Inferior parietal cortex (tissue), 1 donor: ENCODE results near the gene BLOC1S3.
"Not testable (repeated sequence)": the region's sequence is repeated elsewhere in the genome, so short reads cannot be mapped to it uniquely, and the experiment has no call there.

Experiments
- DNase-seq: peaks from one replicate; pipeline ENCODE4 v3.0.0-alpha.2; 2016; ENCODE audit errors: extremely low spot score

Gene BLOC1S3

DNA sequence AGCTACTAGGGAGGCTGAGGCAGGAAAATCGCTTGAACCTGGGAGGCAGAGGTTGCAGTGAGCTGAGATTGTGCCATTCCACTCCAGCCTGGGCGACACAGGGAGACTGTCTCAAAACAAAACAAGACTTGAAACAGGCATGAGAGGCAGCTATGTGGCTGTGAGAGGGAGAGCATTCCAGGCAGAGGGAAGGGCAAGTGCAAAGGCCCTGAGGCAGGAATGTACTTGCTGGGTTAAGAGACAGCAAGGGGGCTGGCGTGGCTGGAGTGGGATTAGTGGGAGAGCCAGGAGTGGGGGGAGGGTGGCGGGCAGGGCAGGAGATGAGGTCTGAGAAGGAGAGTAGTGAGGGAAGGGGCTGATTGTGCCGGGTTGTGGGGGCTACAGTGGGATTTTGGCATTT, 45.3 kb downstream of the BLOC1S3 start:
- DNase-seq: no peak

DNA sequence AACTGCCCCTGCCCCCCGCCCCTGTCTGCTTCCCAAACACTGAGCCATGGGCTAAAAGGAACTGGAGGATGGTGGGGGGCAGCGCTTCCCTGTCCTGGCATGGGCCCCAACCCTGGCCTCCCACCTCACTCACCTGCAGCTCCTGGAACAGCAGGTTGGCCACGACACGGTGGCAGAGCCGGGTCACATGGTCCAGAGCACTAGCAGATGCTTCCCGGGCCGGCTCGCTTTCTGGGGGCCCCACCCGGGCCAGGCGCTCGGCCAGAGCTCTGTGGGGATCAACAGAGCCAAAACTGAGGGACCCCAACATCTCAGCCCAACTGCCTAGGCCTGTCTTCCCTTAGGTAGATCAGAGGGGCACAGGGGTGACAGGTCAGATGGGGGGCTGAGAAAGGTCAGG, 46.1 kb downstream of the BLOC1S3 start:
- DNase-seq: no peak

DNA sequence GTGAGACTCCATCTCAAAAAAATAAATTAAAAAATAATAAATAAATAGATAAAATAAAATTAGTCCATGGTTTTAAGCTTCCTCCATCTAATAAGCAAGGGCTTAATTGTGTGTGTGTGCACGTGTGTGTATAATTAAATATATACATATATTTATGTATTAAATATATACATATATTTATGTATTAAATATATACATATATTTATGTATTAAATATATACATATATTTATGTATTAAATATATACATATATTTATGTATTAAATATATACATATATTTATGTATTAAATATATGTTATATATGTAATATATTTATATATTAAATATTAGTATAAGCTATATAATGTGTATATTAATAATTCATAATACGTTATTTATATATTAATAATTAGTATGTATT, 50.5 kb downstream of the BLOC1S3 start:
- not testable (repeated sequence) for DNase-seq
